Activated effector memory CD4-positive, alpha-beta T cell treated with Interleukin-2 at 50 U/mL for 16 hours (primary cell): ENCODE results near the gene RHCE.
"Not testable (repeated sequence)": the region's sequence is repeated elsewhere in the genome, so short reads cannot be mapped to it uniquely, and the experiment has no call there.

Experiments
- DNase-seq: peaks from one replicate; pipeline ENCODE4 v3.0.0-alpha.2; 2020

Gene RHCE

GRCh38 chr1:25397549-25397948 lies 23.1 kb downstream of the RHCE start:
- not testable (repeated sequence) for DNase-seq

- DNase-seq: no peak
Observed at GRCh38 chr1:25392841-25393240, 27.8 kb downstream of the RHCE start.

DNA sequence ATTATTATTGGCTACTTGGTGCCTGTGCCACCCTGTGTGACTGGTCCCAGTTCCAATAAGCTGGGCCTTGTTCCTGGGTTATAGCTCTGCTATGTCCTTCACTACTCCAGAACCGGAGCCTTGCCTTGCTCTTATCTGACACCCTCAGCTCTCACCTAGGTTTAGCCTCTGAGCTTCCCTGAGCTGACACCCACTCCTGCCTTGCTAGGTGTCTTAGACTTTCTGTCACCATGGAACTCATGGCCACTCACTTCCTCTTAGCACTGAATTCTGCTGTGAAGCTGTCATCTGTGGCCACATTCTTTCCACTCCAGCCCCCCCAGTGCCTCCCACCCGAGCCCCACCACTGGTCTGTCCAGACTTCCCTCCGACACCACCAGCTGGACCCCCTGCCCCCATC lies 30.9 kb downstream of the RHCE start:
- DNase-seq: not testable (repeated sequence)

- DNase-seq: not testable (repeated sequence)
Observed at GRCh38 chr1:25388691-25389090, 31.9 kb downstream of the RHCE start.

DNA sequence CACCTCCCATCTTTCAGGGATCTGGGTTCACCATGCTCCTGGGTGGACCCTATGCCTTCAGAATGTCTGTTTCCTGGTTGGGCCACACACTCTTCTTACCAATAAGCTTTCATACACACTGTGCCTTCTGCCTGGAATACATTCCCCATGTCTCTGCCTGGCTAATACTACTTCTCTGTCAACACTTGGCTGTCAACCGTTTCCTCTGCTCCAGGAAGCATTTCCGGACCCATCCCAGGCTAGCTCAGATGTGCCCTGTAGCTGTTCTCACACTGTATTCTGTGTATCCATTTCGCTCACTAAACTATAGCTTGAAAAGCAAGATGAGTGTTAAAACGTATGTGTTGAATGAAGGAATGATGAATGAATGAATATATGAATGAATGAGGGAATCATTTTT lies 33.5 kb downstream of the RHCE start:
- not testable (repeated sequence) for DNase-seq

- not testable (repeated sequence) for DNase-seq
Observed at GRCh38 chr1:25383875-25384274, 36.8 kb downstream of the RHCE start.

GRCh38 chr1:25383090-25383489 lies 37.5 kb downstream of the RHCE start:
- not testable (repeated sequence) for DNase-seq

DNA sequence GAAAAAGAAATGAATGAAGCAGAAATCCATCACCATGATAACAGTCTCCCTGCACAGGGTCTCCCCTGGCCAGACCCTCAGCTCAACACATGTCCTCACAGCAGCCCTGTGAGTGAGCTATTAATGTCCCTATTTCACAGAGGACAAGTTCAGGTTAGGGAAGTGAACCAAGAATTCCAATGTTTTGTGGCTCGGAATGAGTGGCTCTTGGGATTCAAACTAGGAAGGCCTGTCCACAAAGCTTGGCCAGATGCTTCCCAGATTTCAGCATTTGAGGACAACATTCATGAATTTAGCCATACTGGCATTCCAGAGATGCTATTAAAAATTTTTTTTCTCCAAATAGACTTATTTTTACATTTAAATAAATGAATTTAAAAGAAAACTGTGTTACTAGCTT lies 38.1 kb downstream of the RHCE start:
- not testable (repeated sequence) for DNase-seq

DNA sequence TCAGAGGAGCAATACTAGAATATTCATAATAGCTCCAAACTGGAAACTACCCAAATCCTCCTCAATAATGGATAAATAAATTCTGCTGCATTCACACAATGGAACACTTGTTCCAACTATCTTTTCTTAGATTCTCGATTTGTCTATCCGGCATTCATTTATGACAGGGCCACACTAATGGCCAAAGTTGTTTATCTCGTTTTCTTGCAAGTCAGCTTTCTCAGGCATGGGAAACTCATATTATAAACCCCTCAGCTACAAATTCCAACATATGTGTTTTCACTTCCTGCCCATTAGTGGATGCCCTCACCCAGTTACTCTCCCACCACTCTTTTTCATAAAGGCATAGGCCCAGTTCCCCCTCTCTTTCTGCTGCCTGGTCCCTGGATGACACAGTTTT lies 42.3 kb downstream of the RHCE start:
- not testable (repeated sequence) for DNase-seq

GRCh38 chr1:25371757-25372156 lies 48.9 kb downstream of the RHCE start:
- DNase-seq: not testable (repeated sequence)

- not testable (repeated sequence) for DNase-seq
Observed at GRCh38 chr1:25369691-25370271, 50.8 kb downstream of the RHCE start.

DNA sequence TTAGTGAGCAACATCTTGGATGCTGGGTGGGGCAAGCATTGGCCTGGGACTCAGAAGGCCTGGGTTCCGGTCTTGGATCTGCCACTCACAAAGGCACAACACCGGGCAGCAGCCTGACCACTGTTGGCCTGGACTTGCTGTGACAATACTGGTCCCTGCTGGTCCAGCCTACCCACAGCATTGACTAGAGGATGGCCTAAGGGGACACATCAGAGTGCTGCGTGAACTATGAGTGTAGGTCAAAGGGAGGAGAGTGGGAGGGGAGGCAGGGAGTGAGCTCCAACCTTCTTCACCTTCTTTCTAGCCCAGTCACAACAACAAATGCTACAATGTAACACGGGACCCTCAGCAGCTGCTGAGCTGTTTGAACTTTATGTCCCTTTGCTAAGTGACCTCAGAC lies 51.4 kb downstream of the RHCE start:
- DNase-seq: no peak

- not testable (repeated sequence) for DNase-seq
Observed at GRCh38 chr1:25362634-25363559, 57.7 kb downstream of the RHCE start.

DNA sequence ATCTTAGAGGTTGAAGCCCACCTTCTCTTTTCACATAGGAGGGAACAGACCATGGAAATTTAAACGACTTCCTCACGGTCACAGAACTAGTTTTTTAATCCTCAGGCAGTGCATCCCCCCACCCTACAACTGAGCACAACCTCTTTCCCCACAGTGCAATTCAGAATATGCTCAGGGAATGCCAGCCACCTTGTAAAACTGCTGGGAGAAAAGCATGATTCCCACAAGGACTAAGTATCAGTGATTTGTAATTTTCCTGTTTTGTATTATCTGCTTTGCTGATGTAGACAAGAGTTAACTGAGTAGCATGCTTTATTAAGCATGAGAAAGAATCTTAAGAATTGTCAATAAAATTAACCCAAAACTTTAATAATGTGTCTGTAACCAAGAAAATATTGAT lies 58.7 kb downstream of the RHCE start:
- no peak for DNase-seq

DNA sequence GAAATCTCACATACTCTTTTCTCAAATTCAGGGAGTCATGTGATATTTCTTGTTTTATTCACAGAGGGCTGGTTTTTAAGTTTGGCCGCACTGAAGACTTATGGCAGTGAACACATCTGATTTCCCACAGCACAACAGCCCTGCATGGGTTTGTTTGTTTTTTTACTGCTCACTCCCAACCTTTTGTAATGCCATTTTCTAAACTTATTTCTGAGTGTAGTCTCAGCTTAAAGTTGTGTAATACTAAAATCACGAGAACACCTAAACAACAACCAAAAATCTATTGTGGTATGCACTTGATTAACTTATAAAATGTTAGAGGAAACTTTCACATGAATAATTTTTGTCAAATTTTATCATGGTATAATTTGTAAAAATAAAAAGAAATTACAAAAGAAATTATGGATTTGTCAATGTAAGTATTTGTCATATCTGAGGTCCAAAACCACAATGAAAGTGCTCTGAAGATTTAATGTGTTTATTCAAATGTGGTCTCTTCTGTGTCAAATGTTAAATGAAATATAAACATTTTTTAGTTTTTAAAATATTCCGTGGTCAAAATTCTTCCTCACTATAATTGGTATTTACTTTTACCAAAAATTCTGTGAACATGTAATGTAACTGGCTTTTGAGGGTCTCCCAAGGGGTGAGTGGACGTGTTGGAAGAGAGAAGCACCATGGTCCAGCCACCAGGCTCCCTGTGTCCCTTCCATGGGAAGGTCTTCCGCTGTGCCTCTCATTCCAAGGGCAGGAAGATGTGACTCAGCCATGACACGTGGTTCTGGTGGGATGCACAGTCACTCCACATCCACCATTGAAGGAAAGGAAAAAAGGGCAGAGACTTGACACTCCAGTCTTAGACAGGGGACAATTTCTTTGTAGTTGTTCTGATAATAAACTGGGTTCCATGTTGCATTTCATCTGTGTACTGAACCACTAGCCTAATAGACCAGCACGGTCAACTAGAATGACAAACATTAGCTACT lies 59.7 kb downstream of the RHCE start:
- DNase-seq: no peak

GRCh38 chr1:25356848-25357247 lies 63.8 kb downstream of the RHCE start:
- DNase-seq: no peak

DNA sequence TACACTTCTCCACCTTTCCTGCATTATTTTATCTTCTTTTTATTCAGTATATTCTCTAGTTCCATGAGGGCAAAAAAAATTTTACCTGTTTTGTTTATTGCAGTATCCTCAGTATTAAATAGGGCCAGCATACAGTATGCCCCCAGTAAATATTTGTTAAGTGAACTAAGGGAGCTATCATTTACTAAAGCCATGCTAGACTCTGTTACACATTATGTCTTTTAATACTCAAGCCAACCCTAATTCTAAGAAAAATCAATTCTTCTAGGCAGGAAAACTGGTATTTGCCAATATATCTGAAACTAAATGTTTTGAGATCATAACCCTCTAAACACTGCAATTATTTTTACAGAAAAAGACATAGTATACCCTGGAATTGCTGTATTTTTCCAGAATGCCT lies 64.2 kb downstream of the RHCE start:
- no peak for DNase-seq

DNA sequence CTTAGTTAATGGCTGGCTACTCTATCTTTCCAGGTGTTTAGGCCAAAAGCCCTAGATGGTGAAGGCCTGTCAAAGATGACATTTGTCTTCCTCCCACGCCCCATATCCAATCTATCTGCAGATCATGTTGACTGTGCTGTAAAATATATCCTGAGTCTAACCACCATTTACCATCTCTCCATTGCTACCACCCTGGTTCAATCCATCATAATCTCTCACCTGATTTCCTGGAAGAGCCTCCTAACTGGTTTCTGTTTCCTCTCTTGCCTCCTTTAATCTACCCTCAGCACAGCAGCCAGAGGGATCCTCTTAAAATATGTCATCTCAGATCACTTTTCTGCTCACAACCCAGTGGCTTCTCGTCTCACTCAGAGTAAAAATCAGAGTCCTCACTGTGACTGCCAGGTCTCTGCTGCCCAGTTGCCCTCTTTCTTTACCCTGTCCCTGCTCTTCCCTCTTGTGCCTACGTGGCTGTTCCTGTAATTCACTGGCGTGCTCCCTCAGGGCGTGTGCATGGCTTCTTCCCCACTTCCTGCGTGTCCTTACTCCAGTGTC lies 64.7 kb downstream of the RHCE start:
- DNase-seq: no peak

DNA sequence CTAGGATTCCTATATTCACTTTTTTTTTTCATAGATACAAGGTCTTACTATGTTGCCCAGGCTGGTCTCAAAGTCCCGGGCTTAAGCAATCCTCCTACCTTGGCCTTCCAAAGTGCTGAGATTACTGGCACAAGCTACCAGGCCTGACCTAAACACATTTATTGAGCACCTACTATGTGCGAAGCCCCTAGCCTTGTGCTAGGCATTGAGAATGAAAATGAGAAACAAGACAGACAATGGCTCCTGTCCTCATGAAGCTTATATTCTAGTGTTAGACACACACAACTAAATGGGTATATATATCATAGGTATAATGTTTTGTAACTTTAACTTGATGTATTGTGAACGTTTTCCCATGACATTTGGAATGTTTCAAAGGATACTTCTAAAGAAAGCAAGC lies 71.0 kb downstream of the RHCE start:
- no peak for DNase-seq

GRCh38 chr1:25347556-25347955 lies 73.1 kb downstream of the RHCE start:
- no peak for DNase-seq

- no peak for DNase-seq
Observed at GRCh38 chr1:25343872-25344271, 76.8 kb downstream of the RHCE start.

DNA sequence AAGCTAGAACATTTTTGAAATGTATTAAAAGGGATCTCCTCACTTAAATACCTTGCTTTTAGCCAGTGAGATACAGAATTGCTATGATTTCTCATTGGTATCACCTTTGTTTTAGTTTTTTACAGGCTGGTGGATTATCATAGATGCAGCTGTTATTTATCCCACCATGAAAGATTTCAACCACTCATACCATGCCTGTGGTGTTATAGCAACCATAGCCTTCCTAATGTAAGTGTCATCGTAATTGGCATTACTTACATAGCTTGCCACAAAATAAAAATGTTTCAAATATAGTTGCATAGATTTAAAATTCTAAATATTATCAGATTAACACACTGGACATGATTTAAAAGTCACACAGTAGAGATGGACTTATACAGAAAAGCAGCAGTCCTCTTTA lies 77.8 kb downstream of the RHCE start:
- no peak for DNase-seq

GRCh38 chr1:25341746-25342145 lies 78.9 kb downstream of the RHCE start:
- DNase-seq: no peak
